ENCODE results near the gene TNFRSF13B.
"Not testable (repeated sequence)": the region's sequence is repeated elsewhere in the genome, so short reads cannot be mapped to it uniquely, and the experiment has no call there.

The TNFRSF13B gene

GRCh38 chr17:16981928-16982327, 10.0 kb upstream of the TNFRSF13B start:
- Histone ChIP-seq H3K27ac (ENCODE audit: low read depth, low read length) (no peak overlapping the region), H3K36me3 (ENCODE audit: control insufficient read depth in 1 of 2, insufficient read depth in 2 of 2, low read length in 2 of 2) (no peaks in the 10 kb centered on the region), H3K9me3 (ENCODE audit: control insufficient read depth in 1 of 2, low read length in 2 of 2) (no peaks in the 10 kb centered on the region), H3K4me1 (ENCODE audit: control insufficient read depth in 1 of 2, insufficient read depth in 2 of 2, low read length in 2 of 2) (no peaks in the 10 kb centered on the region), H3K4me3 (ENCODE audit: low read depth in 1 of 2, low read length in 2 of 2) (no peak overlapping the region), H3K27me3 (ENCODE audit: control insufficient read depth in 1 of 2, insufficient read depth in 2 of 2, low read length in 2 of 2) (peaks cover 0 to 5% of the 10 kb centered on the region in 2 donors), H3K9ac (ENCODE audit: low read depth in 1 of 2, low read length in 2 of 2) (no peak overlapping the region)

- Histone ChIP-seq H3K4me3 (ENCODE audit: low read depth in 1 of 2, low read length in 2 of 2) (no peak overlapping the region), H3K9me3 (ENCODE audit: control insufficient read depth in 1 of 2, low read length in 2 of 2) (no peaks in the 10 kb centered on the region), H3K36me3 (ENCODE audit: control insufficient read depth in 1 of 2, insufficient read depth in 2 of 2, low read length in 2 of 2) (no peaks in the 10 kb centered on the region), H3K9ac (ENCODE audit: low read depth in 1 of 2, low read length in 2 of 2) (no peak overlapping the region), H3K4me1 (ENCODE audit: control insufficient read depth in 1 of 2, insufficient read depth in 2 of 2, low read length in 2 of 2) (no peaks in the 10 kb centered on the region), H3K27ac (ENCODE audit: low read depth, low read length) (no peak overlapping the region), H3K27me3 (ENCODE audit: control insufficient read depth in 1 of 2, insufficient read depth in 2 of 2, low read length in 2 of 2) (peaks cover 0 to 5% of the 10 kb centered on the region in 2 donors)
Measured at GRCh38 chr17:16980813-16981731, 9.2 kb upstream of the TNFRSF13B start.

GRCh38 chr17:16980061-16980460, 8.1 kb upstream of the TNFRSF13B start:
- no peak overlapping the region for H3K9ac ChIP-seq (ENCODE audit: low read depth in 1 of 2, low read length in 2 of 2)
- H3K9me3 ChIP-seq (ENCODE audit: control insufficient read depth in 1 of 2, low read length in 2 of 2): no peaks in the 10 kb centered on the region
- H3K27ac ChIP-seq (ENCODE audit: low read depth, low read length): no peak overlapping the region
- H3K4me3 ChIP-seq (ENCODE audit: low read depth in 1 of 2, low read length in 2 of 2): no peak overlapping the region
- H3K36me3 ChIP-seq (ENCODE audit: control insufficient read depth in 1 of 2, insufficient read depth in 2 of 2, low read length in 2 of 2): no peaks in the 10 kb centered on the region
- H3K27me3 ChIP-seq (ENCODE audit: control insufficient read depth in 1 of 2, insufficient read depth in 2 of 2, low read length in 2 of 2): peaks cover 0 to 5% of the 10 kb centered on the region in 2 donors
- no peaks in the 10 kb centered on the region for H3K4me1 ChIP-seq (ENCODE audit: control insufficient read depth in 1 of 2, insufficient read depth in 2 of 2, low read length in 2 of 2)

- not testable (repeated sequence) for H3K9me3 ChIP-seq (ENCODE audit: control insufficient read depth in 1 of 2, low read length in 2 of 2); H3K36me3 ChIP-seq (ENCODE audit: control insufficient read depth in 1 of 2, insufficient read depth in 2 of 2, low read length in 2 of 2); H3K27ac ChIP-seq (ENCODE audit: low read depth, low read length); H3K4me3 ChIP-seq (ENCODE audit: low read depth in 1 of 2, low read length in 2 of 2); H3K27me3 ChIP-seq (ENCODE audit: control insufficient read depth in 1 of 2, insufficient read depth in 2 of 2, low read length in 2 of 2); H3K9ac ChIP-seq (ENCODE audit: low read depth in 1 of 2, low read length in 2 of 2); H3K4me1 ChIP-seq (ENCODE audit: control insufficient read depth in 1 of 2, insufficient read depth in 2 of 2, low read length in 2 of 2)
Measured at GRCh38 chr17:16979237-16979823, 7.4 kb upstream of the TNFRSF13B start.

- no peaks in the 10 kb centered on the region for H3K36me3 ChIP-seq (ENCODE audit: control insufficient read depth in 1 of 2, insufficient read depth in 2 of 2, low read length in 2 of 2)
- no peak overlapping the region for H3K9ac ChIP-seq (ENCODE audit: low read depth in 1 of 2, low read length in 2 of 2)
- H3K4me3 ChIP-seq (ENCODE audit: low read depth in 1 of 2, low read length in 2 of 2): no peak overlapping the region
- H3K4me1 ChIP-seq (ENCODE audit: control insufficient read depth in 1 of 2, insufficient read depth in 2 of 2, low read length in 2 of 2): no peaks in the 10 kb centered on the region
- peaks cover 0 to 5% of the 10 kb centered on the region in 2 donors for H3K27me3 ChIP-seq (ENCODE audit: control insufficient read depth in 1 of 2, insufficient read depth in 2 of 2, low read length in 2 of 2)
- no peak overlapping the region for H3K27ac ChIP-seq (ENCODE audit: low read depth, low read length)
- H3K9me3 ChIP-seq (ENCODE audit: control insufficient read depth in 1 of 2, low read length in 2 of 2): no peaks in the 10 kb centered on the region
Measured at GRCh38 chr17:16977932-16978331, 6.0 kb upstream of the TNFRSF13B start.

GRCh38 chr17:16976725-16977550, 5.0 kb upstream of the TNFRSF13B start:
- H3K9me3 ChIP-seq (ENCODE audit: control insufficient read depth in 1 of 2, low read length in 2 of 2): no peaks in the 10 kb centered on the region
- no peak overlapping the region for H3K27ac ChIP-seq (ENCODE audit: low read depth, low read length)
- H3K4me3 ChIP-seq (ENCODE audit: low read depth in 1 of 2, low read length in 2 of 2): no peak overlapping the region
- no peaks in the 10 kb centered on the region for H3K4me1 ChIP-seq (ENCODE audit: control insufficient read depth in 1 of 2, insufficient read depth in 2 of 2, low read length in 2 of 2)
- H3K9ac ChIP-seq (ENCODE audit: low read depth in 1 of 2, low read length in 2 of 2): no peak overlapping the region
- H3K36me3 ChIP-seq (ENCODE audit: control insufficient read depth in 1 of 2, insufficient read depth in 2 of 2, low read length in 2 of 2): no peaks in the 10 kb centered on the region
- H3K27me3 ChIP-seq (ENCODE audit: control insufficient read depth in 1 of 2, insufficient read depth in 2 of 2, low read length in 2 of 2): peaks cover 0 to 5% of the 10 kb centered on the region in 2 donors

- H3K36me3 ChIP-seq (ENCODE audit: control insufficient read depth in 1 of 2, insufficient read depth in 2 of 2, low read length in 2 of 2): no peaks in the 10 kb centered on the region
- H3K27ac ChIP-seq (ENCODE audit: low read depth, low read length): no peak overlapping the region
- H3K4me1 ChIP-seq (ENCODE audit: control insufficient read depth in 1 of 2, insufficient read depth in 2 of 2, low read length in 2 of 2): no peaks in the 10 kb centered on the region
- H3K9me3 ChIP-seq (ENCODE audit: control insufficient read depth in 1 of 2, low read length in 2 of 2): no peaks in the 10 kb centered on the region
- H3K4me3 ChIP-seq (ENCODE audit: low read depth in 1 of 2, low read length in 2 of 2): no peak overlapping the region
- H3K27me3 ChIP-seq (ENCODE audit: control insufficient read depth in 1 of 2, insufficient read depth in 2 of 2, low read length in 2 of 2): peaks cover 0 to 5% of the 10 kb centered on the region in 2 donors
- H3K9ac ChIP-seq (ENCODE audit: low read depth in 1 of 2, low read length in 2 of 2): no peak overlapping the region
Measured at GRCh38 chr17:16975744-16976625, 4.1 kb upstream of the TNFRSF13B start.

- Histone ChIP-seq H3K9ac (ENCODE audit: low read depth in 1 of 2, low read length in 2 of 2) (no peak overlapping the region), H3K27ac (ENCODE audit: low read depth, low read length) (no peak overlapping the region), H3K36me3 (ENCODE audit: control insufficient read depth in 1 of 2, insufficient read depth in 2 of 2, low read length in 2 of 2) (no peaks in the 10 kb centered on the region), H3K9me3 (ENCODE audit: control insufficient read depth in 1 of 2, low read length in 2 of 2) (no peaks in the 10 kb centered on the region), H3K4me3 (ENCODE audit: low read depth in 1 of 2, low read length in 2 of 2) (no peak overlapping the region), H3K27me3 (ENCODE audit: control insufficient read depth in 1 of 2, insufficient read depth in 2 of 2, low read length in 2 of 2) (peaks cover 0 to 5% of the 10 kb centered on the region in 2 donors), H3K4me1 (ENCODE audit: control insufficient read depth in 1 of 2, insufficient read depth in 2 of 2, low read length in 2 of 2) (no peaks in the 10 kb centered on the region)
Measured at GRCh38 chr17:16975277-16975651, 3.3 kb upstream of the TNFRSF13B start.

GRCh38 chr17:16974569-16975276, 2.8 kb upstream of the TNFRSF13B start:
- no peak overlapping the region for H3K9ac ChIP-seq (ENCODE audit: low read depth in 1 of 2, low read length in 2 of 2)

More at GRCh38 chr17:16974569-16975276, 2.8 kb upstream of the TNFRSF13B start:
- Histone ChIP-seq H3K4me3 (ENCODE audit: low read depth in 1 of 2, low read length in 2 of 2) (no peak overlapping the region), H3K27me3 (ENCODE audit: control insufficient read depth in 1 of 2, insufficient read depth in 2 of 2, low read length in 2 of 2) (peaks cover 0 to 5% of the 10 kb centered on the region in 2 donors), H3K27ac (ENCODE audit: low read depth, low read length) (no peak overlapping the region), H3K9me3 (ENCODE audit: control insufficient read depth in 1 of 2, low read length in 2 of 2) (no peaks in the 10 kb centered on the region), H3K4me1 (ENCODE audit: control insufficient read depth in 1 of 2, insufficient read depth in 2 of 2, low read length in 2 of 2) (no peaks in the 10 kb centered on the region), H3K36me3 (ENCODE audit: control insufficient read depth in 1 of 2, insufficient read depth in 2 of 2, low read length in 2 of 2) (no peaks in the 10 kb centered on the region)
